SJSA1 (cell line): ENCODE data around the gene PYROXD2. TPM values are rescaled to one million over a fixed set of nuclear protein-coding genes. Genes with fewer than 3 reads are reported as not detected.

ENCODE experiments used
- DNase-seq, 2 experiments: peaks; one replicate each; pipeline ENCODE4 v3.0.0-alpha.2; 2015 to 2020; ENCODE audit warnings: low spot score in 2 of 2, low read depth in 1 of 2
- H3K27ac ChIP-seq: fragments of 250-450 bp; sonication (Bioruptor Pico); 2 replicates; pipeline ENCODE4 v1.5.1; 2020; ENCODE audit warnings: mild to moderate bottlenecking, moderate library complexity
- H3K27me3 ChIP-seq: fragments of 250-450 bp; sonication (Bioruptor Pico); replicated peaks from 2 replicates; pipeline ENCODE4 v1.5.1; 2020; ENCODE audit warnings: mild to moderate bottlenecking, moderate library complexity
- H3K36me3 ChIP-seq: fragments of 250-450 bp; sonication (Bioruptor Pico); 2 replicates; pipeline ENCODE4 v1.5.1; 2020; ENCODE audit warnings: mild to moderate bottlenecking
- H3K4me1 ChIP-seq: fragments of 250-450 bp; sonication (Bioruptor Pico); replicated peaks from 2 replicates; pipeline ENCODE4 v1.6.1; 2021; ENCODE audit warnings: mild to moderate bottlenecking
- H3K4me3 ChIP-seq: fragments of 250-450 bp; sonication (Bioruptor Pico); 2 replicates; pipeline ENCODE4 v1.5.1; 2020; ENCODE audit warnings: mild to moderate bottlenecking
- H3K9me3 ChIP-seq: fragments of 250-450 bp; sonication (Bioruptor Pico); replicated peaks from 2 replicates; pipeline ENCODE4 v1.5.1; 2020; ENCODE audit warnings: mild to moderate bottlenecking
- total RNA-seq: library from RNA; depleted of rRNA; stranded (reverse); fragments of >200 nt; shearing (Covaris generic); gene quantifications from 2 replicates; pipeline ENCODE4 v1.2.3, GENCODE V29; 2014

PYROXD2 gene
- total RNA-seq, 1 experiment from 2014 or later, result 13.8 TPM

GRCh38 chr10:98446661-98447221 is 31.8 kb upstream of the PYROXD2 start, which contains the start of gene HPS1:
Gene HPS1 (minus strand): TSS chr10:98446935. CDS start chr10:98443240, 3,695 bp downstream.
- peak within 1 kb of the TSS; percentile 76 for H3K27ac ChIP-seq
- DNase-seq, result peak; percentile 76 to 81
- H3K27me3 ChIP-seq, result 0 out of 2 replicates have a peak, but pooled peaks cover 3% of the 10 kb centered on the region
- no peaks in the 10 kb centered on the region for H3K9me3 ChIP-seq
- peaks cover 40% of the 10 kb centered on the region for H3K36me3 ChIP-seq
- H3K4me1 ChIP-seq, result peaks cover 13% of the 10 kb centered on the region
- peak within 1 kb of the TSS; percentile 76 for H3K4me3 ChIP-seq

- DNase-seq, result peak; percentile 46 to 51
- H3K36me3 ChIP-seq, result peaks cover 40% of the 10 kb centered on the region
- peak overlapping the region; percentile 76 for H3K4me3 ChIP-seq
- peak overlapping the region; percentile 76 for H3K27ac ChIP-seq
- H3K9me3 ChIP-seq, result no peaks in the 10 kb centered on the region
- H3K4me1 ChIP-seq, result peaks cover 13% of the 10 kb centered on the region
- 0 out of 2 replicates have a peak, but pooled peaks cover 3% of the 10 kb centered on the region for H3K27me3 ChIP-seq
Measured at GRCh38 chr10:98446151-98446660, 31.2 kb upstream of the PYROXD2 start.

GRCh38 chr10:98445200-98445812 is 30.3 kb upstream of the PYROXD2 start:
- Histone ChIP-seq H3K9me3 (no peaks in the 10 kb centered on the region), H3K27ac (no peak overlapping the region), H3K4me3 (no peak overlapping the region; the same call in 1 of the 2 replicates), H3K4me1 (peaks cover 13% of the 10 kb centered on the region), H3K27me3 (0 out of 2 replicates have a peak, but pooled peaks cover 3% of the 10 kb centered on the region), H3K36me3 (peaks cover 42% of the 10 kb centered on the region)
- DNase-seq, result peak in 1 of 2 experiments; percentile 31

- H3K4me3 ChIP-seq, result no peak overlapping the region
- H3K27ac ChIP-seq, result no peak overlapping the region
- peaks cover 13% of the 10 kb centered on the region for H3K4me1 ChIP-seq
- peaks cover 51% of the 10 kb centered on the region for H3K36me3 ChIP-seq
- peak in 1 of 2 experiments; percentile 29 for DNase-seq
- no peaks in the 10 kb centered on the region for H3K9me3 ChIP-seq
- 0 out of 2 replicates have a peak, but pooled peaks cover 3% of the 10 kb centered on the region for H3K27me3 ChIP-seq
Measured at GRCh38 chr10:98444314-98445006, 29.5 kb upstream of the PYROXD2 start.

- H3K27ac ChIP-seq, result no peak overlapping the region
- H3K36me3 ChIP-seq, result peaks cover 65% of the 10 kb centered on the region
- peak in 1 of 2 experiments; percentile 10 for DNase-seq
- no peaks in the 10 kb centered on the region for H3K4me1 ChIP-seq
- no peaks in the 10 kb centered on the region for H3K27me3 ChIP-seq
- no peak overlapping the region for H3K4me3 ChIP-seq
- no peaks in the 10 kb centered on the region for H3K9me3 ChIP-seq
Measured at GRCh38 chr10:98438715-98439114, 23.7 kb upstream of the PYROXD2 start.

- Histone ChIP-seq H3K9me3 (no peaks in the 10 kb centered on the region), H3K36me3 (peaks cover 52% of the 10 kb centered on the region), H3K27ac (no peak overlapping the region), H3K4me1 (no peaks in the 10 kb centered on the region), H3K4me3 (no peak overlapping the region), H3K27me3 (no peaks in the 10 kb centered on the region)
- DNase-seq, result no peak
Measured at GRCh38 chr10:98436704-98437103, 21.7 kb upstream of the PYROXD2 start.

- Histone ChIP-seq H3K4me1 (no peaks in the 10 kb centered on the region), H3K4me3 (no peak overlapping the region), H3K27me3 (no peaks in the 10 kb centered on the region), H3K27ac (no peak overlapping the region), H3K9me3 (no peaks in the 10 kb centered on the region), H3K36me3 (peaks cover 62% of the 10 kb centered on the region)
- DNase-seq, result no peak
Measured at GRCh38 chr10:98435178-98435577, 20.2 kb upstream of the PYROXD2 start.

GRCh38 chr10:98433881-98434732 is 19.1 kb upstream of the PYROXD2 start:
- Histone ChIP-seq H3K36me3 (peaks cover 64% of the 10 kb centered on the region), H3K27ac (no peak overlapping the region)

GRCh38 chr10:98433371-98433770 is 18.4 kb upstream of the PYROXD2 start:
- Histone ChIP-seq H3K4me3 (no peak overlapping the region), H3K27me3 (no peaks in the 10 kb centered on the region), H3K9me3 (no peaks in the 10 kb centered on the region), H3K27ac (no peak overlapping the region), H3K36me3 (peaks cover 61% of the 10 kb centered on the region), H3K4me1 (no peaks in the 10 kb centered on the region)
- no peak for DNase-seq

More at GRCh38 chr10:98433881-98434732, 19.1 kb upstream of the PYROXD2 start:
- no peak for DNase-seq
- Histone ChIP-seq H3K4me1 (no peaks in the 10 kb centered on the region), H3K9me3 (no peaks in the 10 kb centered on the region), H3K4me3 (no peak overlapping the region), H3K27me3 (no peaks in the 10 kb centered on the region)

GRCh38 chr10:98432330-98432729 is 17.3 kb upstream of the PYROXD2 start:
- DNase-seq, result no peak
- H3K9me3 ChIP-seq, result no peaks in the 10 kb centered on the region
- H3K4me1 ChIP-seq, result no peaks in the 10 kb centered on the region
- peaks cover 63% of the 10 kb centered on the region for H3K36me3 ChIP-seq
- no peak overlapping the region for H3K27ac ChIP-seq
- no peak overlapping the region for H3K4me3 ChIP-seq
- no peaks in the 10 kb centered on the region for H3K27me3 ChIP-seq

GRCh38 chr10:98431016-98431415 is 16.0 kb upstream of the PYROXD2 start:
- no peak overlapping the region for H3K4me3 ChIP-seq
- no peak for DNase-seq
- H3K27me3 ChIP-seq, result no peaks in the 10 kb centered on the region
- no peak overlapping the region for H3K27ac ChIP-seq
- peaks cover 65% of the 10 kb centered on the region for H3K36me3 ChIP-seq
- no peaks in the 10 kb centered on the region for H3K4me1 ChIP-seq
- H3K9me3 ChIP-seq, result no peaks in the 10 kb centered on the region

GRCh38 chr10:98430427-98430826 is 15.4 kb upstream of the PYROXD2 start:
- Histone ChIP-seq H3K9me3 (no peaks in the 10 kb centered on the region), H3K36me3 (peaks cover 59% of the 10 kb centered on the region), H3K4me3 (no peak overlapping the region), H3K4me1 (no peaks in the 10 kb centered on the region), H3K27me3 (no peaks in the 10 kb centered on the region), H3K27ac (no peak overlapping the region)
- DNase-seq, result no peak
